HepG2 (cell line): ENCODE measurements around the gene ABO.

Experiments
- CTCF ChIP-seq: sonication (generic); formaldehyde crosslinking; IDR thresholded peaks from 2 replicates; pipeline ENCODE4 v1.5.0; 2020; ENCODE audit warnings: mild to moderate bottlenecking, missing genetic modification reagents, moderate library complexity
- DZIP1 ChIP-seq: sonication (generic); formaldehyde crosslinking; IDR thresholded peaks from 2 replicates; pipeline ENCODE4 v1.5.0; 2020; ENCODE audit warnings: mild to moderate bottlenecking, missing genetic modification reagents
- EP300 ChIP-seq, 3 experiments: sonication (generic) in 1 of 3; formaldehyde crosslinking in 1 of 3; IDR thresholded peaks; 2 replicates each; pipeline versions ENCODE4 v1.5.1 to v1.6.1; 2011 to 2020; ENCODE audit warnings: low read depth in 2 of 3, low read length in 2 of 3, borderline replicate concordance in 1 of 3, improper control_type of control experiment in 1 of 3, mild to moderate bottlenecking in 1 of 3, missing genetic modification reagents in 1 of 3, moderate library complexity in 1 of 3
- KDM1A ChIP-seq: IDR thresholded peaks from 2 replicates; pipeline ENCODE4 v1.6.1; 2016; ENCODE audit warnings: missing compliant biosample characterization
- POLR2A ChIP-seq, 2 experiments: IDR thresholded peaks; 2 replicates each; pipeline ENCODE4 v1.6.1; 2011; ENCODE audit warnings: low read depth in 2 of 2, low read length in 2 of 2, mild to moderate bottlenecking in 1 of 2, moderate library complexity in 1 of 2; ENCODE audit not compliant: insufficient read depth in 1 of 2

GRCh38 chr9:133221177-133221809 is 53.7 kb downstream of the ABO start:
- TF ChIP-seq CTCF (CRISPR knock-in tag) (no peak), KDM1A (no peak), POLR2A (IDR thresholded peaks at IDR 0.05; ENCODE audit: insufficient read depth in 1 of 2, low read depth in 2 of 2, low read length in 2 of 2) (no peak), EP300 (IDR thresholded peaks at IDR 0.05; ENCODE audit: low read depth in 2 of 2, low read length in 2 of 2) (no peak), EP300 (CRISPR knock-in tag; IDR thresholded peaks at IDR 0.05; ENCODE audit: borderline replicate concordance) (no peak), DZIP1 (CRISPR knock-in tag) (no peak)
